Fibroblast of pulmonary artery (primary cell): ENCODE data around the gene MACROD2.
A peak's percentile ranks its signal among the peaks of the same experiment; 100 is the strongest.
"Not testable (repeated sequence)": the region's sequence is repeated elsewhere in the genome, so short reads cannot be mapped to it uniquely, and the experiment has no call there.

Experiments
- DNase-seq: peaks from one replicate; pipeline ENCODE4 v3.0.0-alpha.2; 2010; ENCODE audit warnings: low read depth
- H3K4me3 ChIP-seq: replicated peaks from 2 replicates; pipeline ENCODE4 v1.5.1; 2011; ENCODE audit warnings: low read depth, mild to moderate bottlenecking, control low read depth, low read length, moderate library complexity
- TF ChIP-seq, protein P1 (sequence below): IDR thresholded peaks from 2 replicates; pipeline ENCODE4 v1.5.1; 2011; ENCODE audit warnings: mild to moderate bottlenecking, control low read depth, low read length, inconsistent platforms; ENCODE audit errors: missing control alignments

Gene MACROD2

DNA sequence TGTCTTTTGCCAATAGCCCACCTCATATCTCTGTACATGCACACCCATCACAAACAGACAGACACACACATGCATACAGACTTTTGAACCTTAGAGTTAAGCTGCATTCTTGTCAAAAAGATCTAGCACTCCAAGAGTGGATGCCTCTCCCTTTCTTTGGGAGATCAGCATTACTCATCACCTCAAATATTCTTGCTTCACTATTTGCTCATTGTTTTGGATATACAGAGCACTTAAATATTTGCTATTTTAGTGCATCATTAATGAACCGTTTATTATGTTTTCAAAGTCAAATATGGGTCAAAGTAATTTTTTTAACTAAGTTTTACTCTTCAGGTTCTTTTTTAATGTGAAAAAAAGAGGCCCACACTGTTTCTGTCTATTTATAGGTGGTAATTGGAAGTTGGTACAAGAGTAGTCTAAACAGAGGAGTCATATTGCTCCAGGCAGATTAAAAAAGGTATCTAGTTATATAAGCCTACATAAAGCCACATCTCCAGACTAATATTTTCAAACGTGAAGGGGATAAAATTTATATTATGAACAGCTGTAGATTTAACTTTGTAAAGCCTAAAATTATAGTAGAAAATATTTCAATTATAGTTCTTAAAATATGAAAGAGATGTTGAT lies 239.5 kb downstream of the MACROD2 start:
- no peak overlapping the region for H3K4me3 ChIP-seq
- DNase-seq = peak; percentile 33
- TF ChIP-seq, protein P1, sequence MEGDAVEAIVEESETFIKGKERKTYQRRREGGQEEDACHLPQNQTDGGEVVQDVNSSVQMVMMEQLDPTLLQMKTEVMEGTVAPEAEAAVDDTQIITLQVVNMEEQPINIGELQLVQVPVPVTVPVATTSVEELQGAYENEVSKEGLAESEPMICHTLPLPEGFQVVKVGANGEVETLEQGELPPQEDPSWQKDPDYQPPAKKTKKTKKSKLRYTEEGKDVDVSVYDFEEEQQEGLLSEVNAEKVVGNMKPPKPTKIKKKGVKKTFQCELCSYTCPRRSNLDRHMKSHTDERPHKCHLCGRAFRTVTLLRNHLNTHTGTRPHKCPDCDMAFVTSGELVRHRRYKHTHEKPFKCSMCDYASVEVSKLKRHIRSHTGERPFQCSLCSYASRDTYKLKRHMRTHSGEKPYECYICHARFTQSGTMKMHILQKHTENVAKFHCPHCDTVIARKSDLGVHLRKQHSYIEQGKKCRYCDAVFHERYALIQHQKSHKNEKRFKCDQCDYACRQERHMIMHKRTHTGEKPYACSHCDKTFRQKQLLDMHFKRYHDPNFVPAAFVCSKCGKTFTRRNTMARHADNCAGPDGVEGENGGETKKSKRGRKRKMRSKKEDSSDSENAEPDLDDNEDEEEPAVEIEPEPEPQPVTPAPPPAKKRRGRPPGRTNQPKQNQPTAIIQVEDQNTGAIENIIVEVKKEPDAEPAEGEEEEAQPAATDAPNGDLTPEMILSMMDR = no peak

DNA sequence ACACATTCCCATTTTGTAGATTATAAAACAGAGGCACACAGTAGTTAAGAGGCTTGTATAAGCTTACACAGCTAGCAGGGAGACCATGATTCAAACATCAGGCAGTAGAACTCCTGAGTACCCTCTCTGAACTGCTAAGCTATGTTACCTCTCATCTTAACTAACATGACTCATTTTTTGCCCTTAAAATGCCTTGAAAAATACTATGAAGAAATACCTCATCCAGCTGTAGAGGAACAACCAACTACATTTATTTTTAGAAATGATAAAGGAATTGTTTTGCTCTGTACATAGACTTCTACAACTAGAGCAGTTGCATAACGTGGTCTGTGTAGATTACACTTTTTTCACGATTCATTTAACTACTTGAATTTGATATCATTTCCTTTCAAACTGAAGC lies 240.0 kb downstream of the MACROD2 start:
- DNase-seq = peak; percentile 63
- TF ChIP-seq, protein P1 = no peak
- no peak overlapping the region for H3K4me3 ChIP-seq

DNA sequence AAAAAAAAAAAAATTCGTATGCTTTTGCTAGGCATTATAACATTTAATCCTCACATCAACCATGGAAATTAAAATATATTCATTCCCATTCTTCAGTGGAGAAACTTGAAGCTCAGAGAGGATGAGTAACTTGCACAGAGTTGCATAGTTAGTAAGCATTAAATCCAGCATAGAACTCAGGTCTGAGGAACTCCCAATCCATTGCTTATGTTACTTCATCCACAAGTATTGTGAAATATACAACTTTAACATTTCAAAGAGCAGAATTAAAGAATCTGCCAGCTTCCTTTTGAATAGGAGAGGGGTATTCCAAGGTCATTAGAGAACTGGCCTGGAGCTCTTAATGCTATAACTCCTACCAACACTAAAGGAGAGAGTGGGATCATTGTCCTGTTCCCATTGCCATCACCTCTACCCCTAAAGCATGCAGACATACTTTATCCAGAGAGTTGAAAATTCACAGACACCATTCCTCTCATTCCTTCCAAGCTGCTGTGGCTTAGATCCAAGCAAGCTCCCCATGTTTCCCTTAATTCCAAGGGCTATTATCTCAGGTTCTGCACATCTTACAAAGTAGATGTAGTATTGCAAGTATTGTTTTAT lies 250.2 kb downstream of the MACROD2 start:
- H3K4me3 ChIP-seq = no peak overlapping the region
- TF ChIP-seq, protein P1 = no peak
- peak; percentile 36 for DNase-seq

DNA sequence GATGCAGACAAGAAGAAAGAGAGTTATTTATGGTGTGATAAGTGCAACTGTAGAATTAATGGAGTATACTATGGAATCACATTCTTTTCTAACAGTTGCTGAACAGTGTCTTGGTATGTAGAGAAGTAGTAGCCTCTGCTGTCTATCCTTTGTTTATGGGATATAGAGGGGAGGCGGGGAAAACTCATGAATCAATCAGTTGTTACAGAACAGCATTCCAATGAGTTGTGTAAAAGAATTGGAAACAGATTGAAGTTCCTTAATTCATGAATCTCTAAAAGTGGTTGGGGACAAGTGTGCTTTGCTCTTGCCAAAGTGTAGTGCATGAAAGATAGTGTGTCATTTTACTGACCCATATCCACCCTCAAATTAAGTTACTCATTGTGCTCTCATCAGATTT lies 264.4 kb downstream of the MACROD2 start:
- no peak for DNase-seq
- no peak overlapping the region for H3K4me3 ChIP-seq
- TF ChIP-seq, protein P1 = no peak

DNA sequence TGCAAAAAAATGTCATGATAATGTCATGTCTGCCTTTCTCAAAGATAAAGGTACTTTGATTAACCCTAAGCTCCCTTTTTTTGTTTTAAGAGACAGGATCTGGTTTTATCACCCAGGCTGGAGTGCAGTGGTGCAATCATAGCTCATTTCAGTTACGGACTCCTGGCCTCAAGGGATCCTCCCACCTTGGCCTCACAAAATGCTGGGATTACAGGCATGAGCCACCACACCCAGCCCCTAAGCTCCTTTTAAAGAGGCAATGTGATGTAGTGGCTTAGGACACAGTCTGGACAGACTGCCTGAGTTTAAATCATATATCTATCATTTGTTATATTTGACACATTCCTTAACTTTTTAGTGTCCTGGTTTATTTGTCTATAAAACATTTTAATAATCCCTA lies 265.1 kb downstream of the MACROD2 start:
- TF ChIP-seq, protein P1 = no peak
- no peak overlapping the region for H3K4me3 ChIP-seq
- no peak for DNase-seq

DNA sequence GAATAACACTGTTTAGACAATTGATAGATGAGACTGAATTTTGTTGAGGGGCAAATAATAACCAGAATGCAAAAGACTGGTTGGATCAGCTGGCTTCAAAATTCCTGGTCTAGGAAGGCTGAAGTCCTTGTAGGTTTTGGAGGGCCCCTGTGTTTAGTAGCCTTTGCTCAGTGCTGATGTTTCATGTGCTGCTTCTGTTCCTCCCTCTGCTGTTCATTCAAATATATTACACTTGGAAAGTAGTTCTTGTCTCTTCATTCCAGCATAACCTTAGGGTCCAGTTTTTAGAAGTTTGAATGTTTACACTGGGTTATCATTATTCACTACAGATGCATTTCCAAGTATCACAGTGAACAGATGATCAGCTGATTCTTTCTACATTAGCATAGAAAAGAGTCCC lies 269.6 kb downstream of the MACROD2 start:
- peak; percentile 46 for DNase-seq
- TF ChIP-seq, protein P1 = peak; percentile 40
- no peak overlapping the region for H3K4me3 ChIP-seq

DNA sequence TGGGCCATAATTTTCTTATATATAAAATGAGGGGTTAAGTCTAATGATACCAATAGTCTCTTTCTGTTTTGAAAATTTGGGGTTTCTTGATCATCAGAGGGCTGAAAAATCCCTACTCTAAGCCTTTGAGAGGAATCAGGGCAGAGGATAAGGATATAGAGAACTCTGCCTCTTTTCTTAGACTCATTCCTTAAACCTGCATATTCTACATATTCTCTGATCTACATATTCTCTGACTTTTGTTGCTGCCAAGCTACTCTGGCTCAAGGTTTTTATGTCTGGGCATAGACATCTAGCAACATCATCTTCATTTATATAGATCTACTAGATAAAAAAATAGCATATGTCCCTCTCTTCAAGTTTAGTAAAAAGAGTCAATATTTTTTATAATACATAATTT lies 270.9 kb downstream of the MACROD2 start:
- no peak overlapping the region for H3K4me3 ChIP-seq
- no peak for DNase-seq
- TF ChIP-seq, protein P1 = no peak

DNA sequence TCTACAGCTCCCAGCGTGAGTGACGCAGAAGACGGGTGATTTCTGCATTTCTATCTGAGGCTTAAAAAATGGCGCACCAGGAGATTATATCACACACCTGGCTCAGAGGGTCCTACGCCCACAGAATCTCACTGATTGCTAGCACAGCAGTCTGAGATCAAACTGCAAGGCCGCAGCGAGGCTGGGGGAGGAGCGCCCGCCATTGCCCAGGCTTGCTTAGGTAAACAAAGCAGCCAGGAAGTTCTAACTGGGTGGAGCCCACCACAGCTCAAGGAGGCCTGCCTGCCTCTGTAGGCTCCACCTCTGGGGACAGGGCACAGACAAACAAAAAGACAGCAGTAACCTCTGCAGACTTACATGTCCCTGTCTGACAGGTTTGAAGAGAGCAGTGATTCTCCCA lies 275.4 kb downstream of the MACROD2 start:
- H3K4me3 ChIP-seq, DNase-seq: not testable (repeated sequence)
